ENCODE results near the gene PADI3. TPM values are rescaled to one million over a fixed set of nuclear protein-coding genes. Genes with fewer than 3 reads are reported as not detected.
"Not testable (repeated sequence)": the region's sequence is repeated elsewhere in the genome, so short reads cannot be mapped to it uniquely, and the experiment has no call there.

PADI3 gene
- total RNA-seq, 2 experiments from 2014 or later = not detected

GRCh38 chr1:17308593-17308992 is 59.7 kb downstream of the PADI3 start:
- H3K4me1 Mint-ChIP-seq = no peaks in the 10 kb centered on the region
- ChIA-PET POLR2A (no interaction called here), CTCF (interaction anchor here (0.6 to 1.2 kb wide), 2 partner anchors 28 to 179 kb away, joined by 3 to 4 read pairs; no protein-coding TSS in a partner anchor)
- no peaks in the 10 kb centered on the region for H3K9me3 Mint-ChIP-seq
- no peak overlapping the region for H3K4me3 Mint-ChIP-seq
- H3K27me3 Mint-ChIP-seq = peaks cover 10% of the 10 kb centered on the region
- H3K27ac Mint-ChIP-seq = no peak overlapping the region
- DNase-seq = no peak
- no peaks in the 10 kb centered on the region for H3K36me3 Mint-ChIP-seq (ENCODE audit: low read depth)

- Mint-ChIP-seq H3K27me3 (peaks cover 11% of the 10 kb centered on the region), H3K27ac (no peak overlapping the region), H3K4me1 (no peaks in the 10 kb centered on the region), H3K4me3 (no peak overlapping the region), H3K36me3 (ENCODE audit: low read depth) (no peaks in the 10 kb centered on the region), H3K9me3 (no peaks in the 10 kb centered on the region)
- ChIA-PET CTCF (interaction anchor here (1.2 kb wide), 1 partner anchor 27 kb away, joined by 4 read pairs; no protein-coding TSS in a partner anchor), POLR2A (no interaction called here)
- no peak for DNase-seq
These were observed 60.6 kb downstream of the PADI3 start for GRCh38 chr1:17309426-17310067.

- Mint-ChIP-seq H3K4me3 (no peak overlapping the region), H3K27me3 (peaks cover 11% of the 10 kb centered on the region), H3K36me3 (ENCODE audit: low read depth) (no peaks in the 10 kb centered on the region), H3K9me3 (no peaks in the 10 kb centered on the region), H3K27ac (no peak overlapping the region), H3K4me1 (no peaks in the 10 kb centered on the region)
- DNase-seq = no peak
- POLR2A ChIA-PET = no interaction called here
- CTCF ChIA-PET = no interaction called here
These were observed 61.3 kb downstream of the PADI3 start for GRCh38 chr1:17310068-17310640.

- no peak for DNase-seq
- Mint-ChIP-seq H3K27me3 (peaks cover 9% of the 10 kb centered on the region), H3K4me3 (no peak overlapping the region), H3K9me3 (no peaks in the 10 kb centered on the region), H3K27ac (no peak overlapping the region), H3K36me3 (ENCODE audit: low read depth) (no peaks in the 10 kb centered on the region), H3K4me1 (no peaks in the 10 kb centered on the region)
- ChIA-PET POLR2A (no interaction called here), CTCF (no interaction called here)
These were observed 64.8 kb downstream of the PADI3 start for GRCh38 chr1:17313530-17314309.

- ChIA-PET POLR2A (no interaction called here), CTCF (no interaction called here)
- no peaks in the 10 kb centered on the region for H3K4me1 Mint-ChIP-seq
- H3K36me3 Mint-ChIP-seq (ENCODE audit: low read depth) = no peaks in the 10 kb centered on the region
- no peak overlapping the region for H3K27ac Mint-ChIP-seq
- no peak overlapping the region for H3K4me3 Mint-ChIP-seq
- peaks cover 9% of the 10 kb centered on the region for H3K27me3 Mint-ChIP-seq
- no peak for DNase-seq
- H3K9me3 Mint-ChIP-seq = no peaks in the 10 kb centered on the region
These were observed 65.6 kb downstream of the PADI3 start for GRCh38 chr1:17314491-17314971.

- H3K36me3 Mint-ChIP-seq (ENCODE audit: low read depth) = no peaks in the 10 kb centered on the region
- no peak overlapping the region for H3K27ac Mint-ChIP-seq
- DNase-seq = no peak
- ChIA-PET CTCF (no interaction called here), POLR2A (no interaction called here)
- no peaks in the 10 kb centered on the region for H3K9me3 Mint-ChIP-seq
- no peaks in the 10 kb centered on the region for H3K4me1 Mint-ChIP-seq
- peaks cover 9% of the 10 kb centered on the region for H3K27me3 Mint-ChIP-seq
- no peak overlapping the region for H3K4me3 Mint-ChIP-seq
These were observed 66.7 kb downstream of the PADI3 start for GRCh38 chr1:17315542-17316130.

- no peaks in the 10 kb centered on the region for H3K9me3 Mint-ChIP-seq
- no peak overlapping the region for H3K4me3 Mint-ChIP-seq
- H3K27me3 Mint-ChIP-seq = peaks cover 13% of the 10 kb centered on the region
- ChIA-PET POLR2A (no interaction called here), CTCF (no interaction called here)
- H3K27ac Mint-ChIP-seq = no peak overlapping the region
- H3K36me3 Mint-ChIP-seq (ENCODE audit: low read depth) = no peaks in the 10 kb centered on the region
- no peaks in the 10 kb centered on the region for H3K4me1 Mint-ChIP-seq
- no peak for DNase-seq
These were observed 67.8 kb downstream of the PADI3 start for GRCh38 chr1:17316704-17317103.

- Mint-ChIP-seq H3K27ac (no peak overlapping the region), H3K4me1 (no peaks in the 10 kb centered on the region), H3K27me3 (peaks cover 10% of the 10 kb centered on the region), H3K9me3 (no peaks in the 10 kb centered on the region), H3K4me3 (no peak overlapping the region), H3K36me3 (ENCODE audit: low read depth) (no peaks in the 10 kb centered on the region)
- POLR2A ChIA-PET = no interaction called here
- DNase-seq = no peak
- CTCF ChIA-PET = no interaction called here
These were observed 69.4 kb downstream of the PADI3 start for GRCh38 chr1:17318262-17318661.

- ChIA-PET CTCF (no interaction called here), POLR2A (no interaction called here)
- H3K27ac Mint-ChIP-seq = no peak overlapping the region
- H3K4me3 Mint-ChIP-seq = no peak overlapping the region
- H3K27me3 Mint-ChIP-seq = peaks cover 13% of the 10 kb centered on the region
- no peaks in the 10 kb centered on the region for H3K9me3 Mint-ChIP-seq
- H3K4me1 Mint-ChIP-seq = no peaks in the 10 kb centered on the region
- no peaks in the 10 kb centered on the region for H3K36me3 Mint-ChIP-seq (ENCODE audit: low read depth)
- DNase-seq = no peak
These were observed 70.9 kb downstream of the PADI3 start for GRCh38 chr1:17319561-17320350.

- DNase-seq; H3K9me3 Mint-ChIP-seq; H3K27ac Mint-ChIP-seq; H3K4me1 Mint-ChIP-seq; H3K36me3 Mint-ChIP-seq (ENCODE audit: low read depth); H3K4me3 Mint-ChIP-seq; CTCF ChIA-PET; POLR2A ChIA-PET: not testable (repeated sequence)
- peaks cover 19% of the 10 kb centered on the region for H3K27me3 Mint-ChIP-seq
These were observed 73.0 kb downstream of the PADI3 start for GRCh38 chr1:17321857-17322390.

- Mint-ChIP-seq H3K4me3 (no peak overlapping the region), H3K36me3 (ENCODE audit: low read depth) (no peaks in the 10 kb centered on the region), H3K27ac (no peak overlapping the region), H3K9me3 (no peaks in the 10 kb centered on the region), H3K4me1 (no peaks in the 10 kb centered on the region), H3K27me3 (peaks cover 15% of the 10 kb centered on the region)
- no peak for DNase-seq
- CTCF ChIA-PET = no interaction called here
- POLR2A ChIA-PET = no interaction called here
These were observed 80.0 kb downstream of the PADI3 start for GRCh38 chr1:17328855-17329254.

GRCh38 chr1:17329610-17330009 is 80.7 kb downstream of the PADI3 start:
- ChIA-PET POLR2A (no interaction called here), CTCF (no interaction called here)
- Mint-ChIP-seq H3K27me3 (peaks cover 13% of the 10 kb centered on the region), H3K36me3 (ENCODE audit: low read depth) (no peaks in the 10 kb centered on the region), H3K4me3 (no peak overlapping the region), H3K4me1 (no peaks in the 10 kb centered on the region), H3K27ac (no peak overlapping the region), H3K9me3 (no peaks in the 10 kb centered on the region)
- no peak for DNase-seq

GRCh38 chr1:17330856-17331255 is 82.0 kb downstream of the PADI3 start:
- DNase-seq = no peak
- CTCF ChIA-PET = no interaction called here

More at GRCh38 chr1:17330856-17331255, 82.0 kb downstream of the PADI3 start:
- no peaks in the 10 kb centered on the region for H3K4me1 Mint-ChIP-seq
- POLR2A ChIA-PET = no interaction called here
- H3K9me3 Mint-ChIP-seq = no peaks in the 10 kb centered on the region
- H3K36me3 Mint-ChIP-seq (ENCODE audit: low read depth) = no peaks in the 10 kb centered on the region
- no peak overlapping the region for H3K27ac Mint-ChIP-seq
- no peak overlapping the region for H3K4me3 Mint-ChIP-seq
- H3K27me3 Mint-ChIP-seq = peaks cover 6% of the 10 kb centered on the region

Data from activated CD4-positive, alpha-beta memory T cell treated with anti-CD3 and anti-CD28 coated beads, Interleukin-2, amount 10 ng/mL, durations not matched to agents 7 days and 5 days (primary cell).